Spleen (tissue), 11 donors: ENCODE data around the gene TSPAN15. TPM values are rescaled to one million over a fixed set of nuclear protein-coding genes. Genes with fewer than 3 reads are reported as not detected.
A peak's percentile ranks its signal among the peaks of the same experiment; 100 is the strongest.

Experiments used
- DNase-seq: peaks from one replicate; pipeline ENCODE4 v3.0.0-alpha.2; 2020
- H3K27ac ChIP-seq, 8 donors: fragments of 200-600 bp; sonication (generic) in 7 of 8; 1 replicate in 4 of 8; 2 replicates in 4 of 8; pipeline versions ENCODE4 v1.5.0 to v1.8.0; 2016 to 2021; ENCODE audit warnings: inconsistent platforms in 4 of 8, mild to moderate bottlenecking in 4 of 8, moderate library complexity in 1 of 8
- H3K27me3 ChIP-seq, 7 donors: fragments of 200-600 bp; sonication (generic) in 6 of 7; replicated peaks in 1 of 7; 1 replicate in 4 of 7; 2 replicates in 3 of 7; pipeline versions ENCODE4 v1.5.0 to v1.8.0; 2016 to 2021; ENCODE audit warnings: inconsistent platforms in 3 of 7, mild to moderate bottlenecking in 1 of 7
- H3K36me3 ChIP-seq, 6 donors: fragments of 200-600 bp; sonication (generic) in 5 of 6; 1 replicate in 4 of 6; 2 replicates in 2 of 6; pipeline versions ENCODE4 v1.5.0 to v1.8.0; 2016 to 2021; ENCODE audit warnings: inconsistent platforms in 2 of 6
- H3K4me1 ChIP-seq, 6 donors: fragments of 200-600 bp; sonication (generic) in 5 of 6; 1 replicate in 3 of 6; 2 replicates in 3 of 6; pipeline versions ENCODE4 v1.5.0 to v1.8.0; 2016 to 2021; ENCODE audit warnings: inconsistent platforms in 3 of 6
- H3K4me3 ChIP-seq, 8 donors: fragments of 200-600 bp; sonication (generic) in 7 of 8; 1 replicate in 4 of 8; 2 replicates in 4 of 8; pipeline versions ENCODE4 v1.5.0 to v1.8.0; 2016 to 2021; ENCODE audit warnings: inconsistent platforms in 4 of 8, mild to moderate bottlenecking in 4 of 8, moderate library complexity in 2 of 8
- H3K9me3 ChIP-seq, 8 donors: fragments of 200-600 bp; sonication (generic) in 7 of 8; 1 replicate in 4 of 8; 2 replicates in 4 of 8; pipeline versions ENCODE4 v1.5.0 to v1.8.0; 2016 to 2021; ENCODE audit warnings: inconsistent platforms in 4 of 8
- POLR2A ChIP-seq, 3 donors: fragments of 450-650 bp; IDR thresholded peaks; one replicate each; pipeline ENCODE4 v1.5.1; 2017; ENCODE audit warnings: antibody characterized with exemption in 3 of 3, mild to moderate bottlenecking in 1 of 3
- POLR2AphosphoS5 ChIP-seq, 3 donors: sonication (generic); formaldehyde crosslinking; IDR thresholded peaks; one replicate each; pipeline ENCODE4 v1.5.1; 2017; ENCODE audit warnings: antibody characterized with exemption in 3 of 3
- WGBS, 5 donors: extraction: QIAGEN DNeasy Blood & Tissue Kit in 3 of 5; methylation state at CpG; one replicate each; pipeline versions ENCODE4 v1.1.5 to v1.1.7; 2013 to 2018; 5-methylcytosine and 5-hydroxymethylcytosine counted together
- intact Hi-C: fragments of 100-400 bp; cut with DNase I; formaldehyde crosslinking; loops from one replicate; pipeline ENCODE4 v1.15.0; 2023; ENCODE audit warnings: low total_unique reads
- polyA plus RNA-seq, 3 donors: library from polyadenylated mRNA; stranded (reverse); fragments of 200-250 nt; gene quantifications; one replicate each; pipeline ENCODE4 v1.2.1, GENCODE V29; 2013
- total RNA-seq, 7 donors: library from RNA; depleted of rRNA in 3 of 7; stranded (reverse); fragments of >200 nt in 3 of 7; fragmentation: NEBNext Ultra II Directional in 4 of 7; extraction: Animal tissue kit (Norgen Biotek cat#: 25700) in 4 of 7; gene quantifications; one replicate each; pipeline versions ENCODE4 v1.1.0 to v1.2.1, GENCODE V29; 2016 to 2021
- TF ChIP-seq, protein P1 (sequence below), 11 experiments: fragments of 200-600 bp in 7 of 11; fragments of 450-650 bp in 4 of 11; sonication (generic) in 4 of 11; IDR thresholded peaks in 8 of 11; conservative IDR thresholded peaks in 3 of 11; 1 replicate in 7 of 11; 2 replicates in 4 of 11; pipeline versions ENCODE4 v1.4.0 to v1.8.0; 2016 to 2021; ENCODE audit warnings: antibody characterized with exemption in 11 of 11, inconsistent platforms in 4 of 11, mild to moderate bottlenecking in 1 of 11
- donor health status: healthy with polysubstance abuse.
- donor health status: DM: no; HTN: no; CAD: no; lungs with moderate emphysema.
- donor health status: DM: no; HTN: no; CAD: no.
- donor health status: Bipolar disorder and iron deficiency.
- donor health status: healthy.
- donor health status: DM: no; HTN: no; CAD: no.
- donor health status: DM: yes; HTN: yes; CAD: no.

The TSPAN15 gene
- total and polyA plus RNA-seq, 10 donors, result 13.5 to 68.4 (median 41.3) TPM

DNA sequence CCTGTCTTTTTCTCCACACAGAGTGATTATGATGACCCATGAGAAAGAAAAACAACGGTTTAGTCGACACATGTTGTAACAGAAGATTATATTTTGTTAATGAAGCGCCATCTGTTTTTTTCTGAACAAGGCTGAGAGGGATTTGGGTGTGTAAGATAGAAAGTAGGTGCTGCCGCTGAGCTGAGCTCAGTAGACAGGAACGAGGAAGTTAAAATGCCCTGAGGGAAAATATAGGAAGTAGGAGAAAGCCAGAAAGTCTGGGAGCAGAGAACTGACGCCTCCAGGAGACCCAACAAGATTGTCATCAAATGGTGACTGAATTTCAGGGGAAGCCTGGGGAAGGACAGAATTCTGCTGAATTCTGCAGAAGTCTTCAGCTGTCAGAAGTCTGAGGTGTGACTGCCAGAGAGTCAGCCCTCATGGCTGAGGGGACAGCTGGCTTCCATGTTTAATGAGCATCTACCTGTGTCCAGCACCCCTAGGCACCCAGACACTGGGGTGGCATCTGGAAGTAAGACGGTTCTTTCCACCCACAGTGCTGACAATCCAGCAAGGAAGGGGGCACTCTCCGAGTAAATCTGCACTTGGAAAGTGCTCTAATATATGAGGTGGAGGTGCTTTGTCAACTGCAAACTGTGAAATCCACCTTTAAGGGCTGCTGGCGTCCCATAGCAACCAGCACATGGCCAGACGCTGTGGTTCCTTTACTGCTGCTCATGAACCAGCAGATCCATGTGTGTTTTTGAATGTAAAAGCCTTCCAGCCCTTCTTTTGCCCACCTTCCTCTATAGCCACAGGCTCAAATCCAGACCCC is 12.5 kb upstream of the TSPAN15 start:
- intact Hi-C loops, result no loop called here
- H3K27ac ChIP-seq, result no peak overlapping the region
- H3K9me3 ChIP-seq, result no peaks in the 10 kb centered on the region
- peaks cover 0 to 22% (median 7%) of the 10 kb centered on the region in 6 donors for H3K4me1 ChIP-seq
- 44 to 51% (median 47%) methylated on average over 10 of the region's 10 CpGs for WGBS, 5 donors
- TF ChIP-seq POLR2AphosphoS5 (IDR thresholded peaks at IDR 0.05) (no peak), POLR2A (IDR thresholded peaks at IDR 0.05) (no peak)
- TF ChIP-seq, protein P1, sequence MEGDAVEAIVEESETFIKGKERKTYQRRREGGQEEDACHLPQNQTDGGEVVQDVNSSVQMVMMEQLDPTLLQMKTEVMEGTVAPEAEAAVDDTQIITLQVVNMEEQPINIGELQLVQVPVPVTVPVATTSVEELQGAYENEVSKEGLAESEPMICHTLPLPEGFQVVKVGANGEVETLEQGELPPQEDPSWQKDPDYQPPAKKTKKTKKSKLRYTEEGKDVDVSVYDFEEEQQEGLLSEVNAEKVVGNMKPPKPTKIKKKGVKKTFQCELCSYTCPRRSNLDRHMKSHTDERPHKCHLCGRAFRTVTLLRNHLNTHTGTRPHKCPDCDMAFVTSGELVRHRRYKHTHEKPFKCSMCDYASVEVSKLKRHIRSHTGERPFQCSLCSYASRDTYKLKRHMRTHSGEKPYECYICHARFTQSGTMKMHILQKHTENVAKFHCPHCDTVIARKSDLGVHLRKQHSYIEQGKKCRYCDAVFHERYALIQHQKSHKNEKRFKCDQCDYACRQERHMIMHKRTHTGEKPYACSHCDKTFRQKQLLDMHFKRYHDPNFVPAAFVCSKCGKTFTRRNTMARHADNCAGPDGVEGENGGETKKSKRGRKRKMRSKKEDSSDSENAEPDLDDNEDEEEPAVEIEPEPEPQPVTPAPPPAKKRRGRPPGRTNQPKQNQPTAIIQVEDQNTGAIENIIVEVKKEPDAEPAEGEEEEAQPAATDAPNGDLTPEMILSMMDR (IDR thresholded peaks at IDR 0.05 in 8 of 11, conservative IDR thresholded peaks at IDR 0.05 in 3 of 11), result no peak
- no peaks in the 10 kb centered on the region for H3K36me3 ChIP-seq
- no peak overlapping the region for H3K4me3 ChIP-seq
- DNase-seq, result peak; percentile 27
- H3K27me3 ChIP-seq, result no peaks in the 10 kb centered on the region

DNA sequence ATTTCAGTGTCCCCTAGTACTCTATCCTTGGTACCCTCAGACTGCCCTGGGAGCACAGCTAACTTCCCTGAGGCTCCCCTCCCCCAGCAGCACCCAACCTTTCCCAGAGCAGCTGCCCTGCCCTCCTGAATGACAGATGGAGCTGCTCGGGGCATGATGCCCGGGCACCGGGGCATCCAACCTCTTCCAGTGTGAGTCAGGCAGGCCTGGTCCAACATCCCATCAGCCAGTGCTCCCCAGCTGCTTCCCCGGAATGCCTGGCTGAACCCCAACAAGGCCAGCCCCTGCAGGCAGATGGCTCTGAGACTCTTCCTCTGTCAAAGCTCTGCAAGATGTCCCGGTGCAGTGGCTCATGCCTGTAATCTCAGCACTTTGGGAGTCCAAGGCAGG is 11.9 kb upstream of the TSPAN15 start:
- intact Hi-C loops, result no loop called here
- H3K27ac ChIP-seq, result no peak overlapping the region
- no peaks in the 10 kb centered on the region for H3K27me3 ChIP-seq
- TF ChIP-seq, protein P1 (IDR thresholded peaks at IDR 0.05 in 8 of 11, conservative IDR thresholded peaks at IDR 0.05 in 3 of 11), result no peak
- TF ChIP-seq POLR2AphosphoS5 (IDR thresholded peaks at IDR 0.05) (no peak), POLR2A (IDR thresholded peaks at IDR 0.05) (no peak)
- DNase-seq, result peak; percentile 75
- WGBS, 5 donors, result 77 to 91% (median 79%) methylated on average over 5 of the region's 5 CpGs
- H3K4me3 ChIP-seq, result no peak overlapping the region
- H3K36me3 ChIP-seq, result no peaks in the 10 kb centered on the region
- H3K4me1 ChIP-seq, result peaks cover 0 to 22% (median 7%) of the 10 kb centered on the region in 6 donors
- no peaks in the 10 kb centered on the region for H3K9me3 ChIP-seq

DNA sequence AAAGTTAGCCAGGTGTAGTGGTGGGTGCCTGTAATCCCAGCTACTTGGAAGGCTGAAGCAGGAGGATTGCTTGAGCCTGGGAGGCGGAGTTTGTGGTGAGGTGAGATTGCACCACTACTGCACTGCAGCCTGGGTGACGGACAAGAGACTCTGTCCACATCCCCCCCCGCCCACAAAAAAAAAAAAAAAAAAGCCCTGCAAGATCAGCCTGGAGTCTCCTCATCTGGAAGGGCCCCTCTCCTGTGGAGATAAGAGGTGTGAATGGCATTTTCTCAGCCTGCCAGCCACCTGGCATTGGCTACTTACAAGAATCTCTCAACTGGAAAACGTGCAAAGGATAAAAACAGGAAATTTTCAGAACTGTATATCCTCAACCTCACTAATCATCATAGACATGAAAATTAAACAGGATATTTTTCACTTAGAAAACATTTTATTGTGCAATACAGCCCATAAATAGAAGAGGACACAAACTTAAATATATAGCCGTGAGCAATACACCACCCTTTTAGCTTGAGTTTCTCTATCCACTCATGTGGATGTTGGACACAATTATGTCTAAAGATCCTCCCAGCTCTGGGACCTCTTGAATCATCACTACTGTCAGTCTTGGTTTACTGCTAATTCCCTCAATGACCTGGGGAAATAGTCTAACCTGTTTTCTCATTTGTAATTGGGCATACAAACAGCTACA is 11.3 kb upstream of the TSPAN15 start:
- Histone ChIP-seq H3K9me3 (no peaks in the 10 kb centered on the region), H3K27me3 (no peaks in the 10 kb centered on the region), H3K4me3 (no peak overlapping the region), H3K36me3 (no peaks in the 10 kb centered on the region), H3K27ac (no peak overlapping the region), H3K4me1 (peaks cover 0 to 22% (median 7%) of the 10 kb centered on the region in 6 donors)
- TF ChIP-seq, protein P1 (IDR thresholded peaks at IDR 0.05 in 8 of 11, conservative IDR thresholded peaks at IDR 0.05 in 3 of 11), result no peak
- intact Hi-C loops, result no loop called here
- DNase-seq, result peak; percentile 51
- 30 to 60% (median 40%) methylated on average over 5 of the region's 5 CpGs for WGBS, 5 donors

DNA sequence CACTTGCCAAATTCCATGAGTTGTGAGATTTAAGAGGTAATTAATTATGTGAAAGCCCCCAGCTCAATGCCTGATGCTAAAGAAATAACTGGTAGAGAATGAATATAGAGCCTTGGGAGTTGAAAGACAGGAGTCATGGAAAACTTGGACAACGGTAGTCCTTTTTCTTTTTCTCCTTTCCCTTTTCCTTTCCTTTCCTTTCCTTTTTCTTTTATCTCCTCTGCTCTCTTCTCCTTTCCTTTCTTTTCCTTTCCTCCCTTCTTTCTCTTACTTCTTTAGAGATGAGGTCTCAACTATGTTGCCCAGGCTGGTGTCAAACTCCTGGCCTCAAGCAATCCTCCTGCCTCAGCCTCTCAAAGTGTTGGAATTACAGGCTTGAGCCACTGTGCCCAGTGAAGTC is 7.9 kb upstream of the TSPAN15 start:
- no peak for DNase-seq
- Histone ChIP-seq H3K27ac (no peak overlapping the region), H3K9me3 (no peaks in the 10 kb centered on the region), H3K36me3 (no peaks in the 10 kb centered on the region), H3K4me1 (peaks cover 0 to 23% (median 6%) of the 10 kb centered on the region in 6 donors), H3K27me3 (no peaks in the 10 kb centered on the region), H3K4me3 (no peak overlapping the region)
- intact Hi-C loops, result no loop called here
- 71 to 95% (median 91%) methylated on average over 1 of the region's 1 CpG for WGBS, 5 donors
- no peak for TF ChIP-seq POLR2A (IDR thresholded peaks at IDR 0.05)
- no peak for TF ChIP-seq POLR2AphosphoS5 (IDR thresholded peaks at IDR 0.05)
- TF ChIP-seq, protein P1 (IDR thresholded peaks at IDR 0.05 in 8 of 11, conservative IDR thresholded peaks at IDR 0.05 in 3 of 11), result no peak
